Osteoblast (primary cell): Measurements from ENCODE around the gene SYT14. TPM values are rescaled to one million over a fixed set of nuclear protein-coding genes. Genes with fewer than 3 reads are reported as not detected.

Source experiments
- DNase-seq: peaks from one replicate; pipeline ENCODE4 v3.0.0; 2011; ENCODE audit warnings: low spot score, mixed read lengths; ENCODE audit not compliant: insufficient read length; ENCODE audit errors: missing footprints
- H2AFZ ChIP-seq: 2 replicates; pipeline ENCODE4 v1.6.0; 2011; ENCODE audit warnings: mild to moderate bottlenecking, low read length
- H3K27ac ChIP-seq: 2 replicates; pipeline ENCODE4 v1.5.1; 2011; ENCODE audit warnings: mild to moderate bottlenecking, low read depth, low read length, moderate library complexity
- H3K27me3 ChIP-seq: 2 replicates; pipeline ENCODE4 v1.6.0; 2012; ENCODE audit warnings: mild to moderate bottlenecking, control low read depth, inconsistent platforms, low read length, moderate library complexity; ENCODE audit not compliant: insufficient read depth
- H3K36me3 ChIP-seq: 2 replicates; pipeline ENCODE4 v1.5.1; 2011; ENCODE audit warnings: mild to moderate bottlenecking, low read length, control low read depth, moderate library complexity; ENCODE audit not compliant: insufficient read depth
- H3K4me1 ChIP-seq: 2 replicates; pipeline ENCODE4 v1.5.1; 2011; ENCODE audit warnings: mild to moderate bottlenecking, low read length, control low read depth, moderate library complexity; ENCODE audit not compliant: insufficient read depth
- H3K4me2 ChIP-seq: 2 replicates; pipeline ENCODE4 v1.6.0; 2011; ENCODE audit warnings: mild to moderate bottlenecking, low read length; ENCODE audit not compliant: insufficient read depth
- H3K4me3 ChIP-seq: fragments of 200-600 bp; sonication (generic); 3 replicates; pipeline ENCODE4 v1.5.1; 2012; ENCODE audit warnings: mild to moderate bottlenecking, low read length, inconsistent platforms; ENCODE audit not compliant: insufficient read depth
- H3K79me2 ChIP-seq: 2 replicates; pipeline ENCODE4 v1.6.0; 2012; ENCODE audit warnings: mild to moderate bottlenecking, low read length, control low read depth, inconsistent platforms; ENCODE audit not compliant: insufficient read depth
- H3K9me3 ChIP-seq: 2 replicates; pipeline ENCODE4 v1.5.1; 2011; ENCODE audit warnings: low read depth, low read length, control low read depth
- H4K20me1 ChIP-seq: 2 replicates; pipeline ENCODE4 v1.6.0; 2012; ENCODE audit warnings: mild to moderate bottlenecking, low read length, control low read depth; ENCODE audit not compliant: insufficient read depth
- CTCF ChIP-seq: IDR thresholded peaks from 2 replicates; pipeline ENCODE4 v1.5.1; 2011; ENCODE audit warnings: mild to moderate bottlenecking, low read depth, low read length, moderate library complexity; ENCODE audit errors: extremely low read depth
- total RNA-seq: library from RNA; depleted of rRNA; stranded (reverse); fragments of >200 nt; gene quantifications from 2 replicates; pipeline ENCODE4 v1.2.3, GENCODE V29; 2012

SYT14 gene
- total RNA-seq, 1 donor: 0.36 TPM

GRCh38 chr1:210021145-210021860, 83.3 kb downstream of the SYT14 start:
- Histone ChIP-seq H3K4me3 (no peak overlapping the region), H3K9me3 (no peaks in the 10 kb centered on the region), H3K4me2 (no peak overlapping the region), H3K27me3 (peaks cover under 1% of the 10 kb centered on the region), H4K20me1 (no peaks in the 10 kb centered on the region), H3K4me1 (no peaks in the 10 kb centered on the region), H3K27ac (no peak overlapping the region), H3K36me3 (no peaks in the 10 kb centered on the region), H2AFZ (no peak overlapping the region), H3K79me2 (no peaks in the 10 kb centered on the region)
- no peak for TF ChIP-seq CTCF
- no peak for DNase-seq

DNA sequence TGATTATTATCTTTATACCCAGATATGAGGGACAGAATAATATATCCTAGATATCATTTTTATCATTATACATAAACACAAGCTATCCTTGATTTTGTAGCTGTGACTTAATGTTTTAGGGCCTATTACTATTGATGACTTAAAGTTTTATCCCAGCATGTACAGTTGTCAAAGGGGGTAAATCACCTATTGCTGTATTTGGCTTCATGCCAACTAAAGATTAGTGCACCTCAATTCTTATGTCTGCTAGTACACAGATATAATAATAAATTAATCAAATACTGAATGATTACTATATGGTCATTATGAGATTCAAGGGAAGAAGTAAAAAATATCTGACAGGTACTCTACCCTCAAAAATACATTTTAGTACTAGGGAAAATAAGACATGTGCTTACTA, 84.0 kb downstream of the SYT14 start:
- Histone ChIP-seq H2AFZ (no peak overlapping the region), H3K36me3 (no peaks in the 10 kb centered on the region), H4K20me1 (no peaks in the 10 kb centered on the region), H3K4me3 (no peak overlapping the region), H3K27ac (no peak overlapping the region), H3K4me2 (no peak overlapping the region), H3K79me2 (no peaks in the 10 kb centered on the region), H3K27me3 (no peaks in the 10 kb centered on the region), H3K4me1 (no peaks in the 10 kb centered on the region), H3K9me3 (no peaks in the 10 kb centered on the region)
- no peak for DNase-seq
- no peak for TF ChIP-seq CTCF

GRCh38 chr1:210024282-210024681, 86.3 kb downstream of the SYT14 start:
- TF ChIP-seq CTCF: no peak
- Histone ChIP-seq H4K20me1 (no peaks in the 10 kb centered on the region), H3K4me1 (no peaks in the 10 kb centered on the region), H3K4me3 (no peak overlapping the region), H3K27me3 (no peaks in the 10 kb centered on the region), H3K36me3 (no peaks in the 10 kb centered on the region), H3K4me2 (no peak overlapping the region), H3K9me3 (no peaks in the 10 kb centered on the region), H2AFZ (no peak overlapping the region), H3K27ac (no peak overlapping the region), H3K79me2 (no peaks in the 10 kb centered on the region)
- DNase-seq: no peak

GRCh38 chr1:210024996-210025395, 87.0 kb downstream of the SYT14 start:
- Histone ChIP-seq H3K27ac (no peak overlapping the region), H2AFZ (no peak overlapping the region), H3K4me2 (no peak overlapping the region), H3K36me3 (no peaks in the 10 kb centered on the region), H3K4me1 (no peaks in the 10 kb centered on the region), H3K9me3 (no peaks in the 10 kb centered on the region), H3K79me2 (no peaks in the 10 kb centered on the region), H3K27me3 (no peaks in the 10 kb centered on the region), H3K4me3 (no peak overlapping the region), H4K20me1 (no peaks in the 10 kb centered on the region)
- no peak for TF ChIP-seq CTCF
- no peak for DNase-seq
